Upper lobe of right lung (tissue), 1 donor: Measurements from ENCODE around the gene GCG. TPM values are rescaled to one million over a fixed set of nuclear protein-coding genes. Genes with fewer than 3 reads are reported as not detected.

Source experiments
- ATAC-seq: fragments of 200-7000 bp; cut with Tn5 transposase; one replicate; pipeline ENCODE4 v1.9.1; 2020; ENCODE audit warnings: mild to moderate bottlenecking, moderate library complexity
- DNase-seq: peaks from one replicate; pipeline ENCODE4 v3.0.0-alpha.2; 2020
- H3K27ac ChIP-seq: fragments of 200-600 bp; one replicate; pipeline ENCODE4 v1.8.0; 2022
- H3K27me3 ChIP-seq: fragments of 200-600 bp; one replicate; pipeline ENCODE4 v1.8.0; 2022; ENCODE audit warnings: mild to moderate bottlenecking
- H3K36me3 ChIP-seq: fragments of 200-600 bp; one replicate; pipeline ENCODE4 v1.8.0; 2022
- H3K4me1 ChIP-seq: fragments of 200-600 bp; one replicate; pipeline ENCODE4 v1.8.0; 2022
- H3K4me3 ChIP-seq: fragments of 200-600 bp; one replicate; pipeline ENCODE4 v1.8.0; 2022; ENCODE audit warnings: mild to moderate bottlenecking
- H3K9me3 ChIP-seq: fragments of 200-600 bp; one replicate; pipeline ENCODE4 v1.8.0; 2022
- CTCF ChIP-seq: fragments of 200-600 bp; IDR thresholded peaks from one replicate; pipeline ENCODE4 v1.8.0; 2022; ENCODE audit warnings: antibody characterized with exemption
- intact Hi-C: fragments of 100-400 bp; cut with DNase I; formaldehyde crosslinking; loops from one replicate; pipeline ENCODE4 v1.11.0; 2022
- total RNA-seq: library from RNA; stranded (reverse); fragmentation: NEBNext Ultra II Directional; extraction: Animal tissue kit (Norgen Biotek cat#: 25700); gene quantifications from one replicate; pipeline ENCODE4 v1.2.1, GENCODE V29; 2021
- donor health status: DM: no; HTN: yes; CAD: no; lungs with severe emphysema.

GCG gene
- total RNA-seq, 1 donor from 2014 or later, result not detected

GRCh38 chr2:162126111-162126519, 25.9 kb downstream of the GCG start:
- ATAC-seq (peak; percentile 66), DNase-seq (no peak)
- no peaks in the 10 kb centered on the region for H3K27me3 ChIP-seq
- H3K9me3 ChIP-seq, result no peaks in the 10 kb centered on the region
- H3K27ac ChIP-seq, result no peak overlapping the region
- TF ChIP-seq CTCF, result no peak
- H3K36me3 ChIP-seq, result no peaks in the 10 kb centered on the region
- no peak overlapping the region for H3K4me3 ChIP-seq
- intact Hi-C loops, result loop anchor here (10.0 kb wide), 1 partner anchor 121 kb away; no protein-coding TSS in a partner anchor
- H3K4me1 ChIP-seq, result no peaks in the 10 kb centered on the region

- H3K36me3 ChIP-seq, result no peaks in the 10 kb centered on the region
- no peaks in the 10 kb centered on the region for H3K4me1 ChIP-seq
- intact Hi-C loops, result loop anchor here (10.0 kb wide), 1 partner anchor 120 kb away; no protein-coding TSS in a partner anchor
- no peak for DNase-seq
- no peak for TF ChIP-seq CTCF
- H3K4me3 ChIP-seq, result no peak overlapping the region
- H3K27me3 ChIP-seq, result no peaks in the 10 kb centered on the region
- H3K27ac ChIP-seq, result no peak overlapping the region
- H3K9me3 ChIP-seq, result no peaks in the 10 kb centered on the region
- ATAC-seq, result no peak
Measured at GRCh38 chr2:162125138-162125537, 26.9 kb downstream of the GCG start.

GRCh38 chr2:162123806-162124758, 28.0 kb downstream of the GCG start:
- ATAC-seq (peak; percentile 73), DNase-seq (no peak)
- H3K27ac ChIP-seq, result no peak overlapping the region
- TF ChIP-seq CTCF, result peak; percentile 89
- no peaks in the 10 kb centered on the region for H3K36me3 ChIP-seq
- H3K27me3 ChIP-seq, result no peaks in the 10 kb centered on the region
- H3K4me3 ChIP-seq, result no peak overlapping the region
- no peaks in the 10 kb centered on the region for H3K9me3 ChIP-seq
- intact Hi-C loops, result loop anchor here (10.0 kb wide), 1 partner anchor 119 kb away; no protein-coding TSS in a partner anchor
- H3K4me1 ChIP-seq, result peaks cover 2% of the 10 kb centered on the region

GRCh38 chr2:162118166-162119031, 33.6 kb downstream of the GCG start:
- H3K4me1 ChIP-seq, result peaks cover 23% of the 10 kb centered on the region
- DNase-seq, result no peak
- peak overlapping the region; percentile 79 for H3K27ac ChIP-seq
- no peak overlapping the region for H3K4me3 ChIP-seq
- no peaks in the 10 kb centered on the region for H3K9me3 ChIP-seq
- no peak for TF ChIP-seq CTCF
- H3K36me3 ChIP-seq, result no peaks in the 10 kb centered on the region
- intact Hi-C loops, result no loop called here
- peak; percentile 88 for ATAC-seq
- no peaks in the 10 kb centered on the region for H3K27me3 ChIP-seq

- no peak for DNase-seq
- Histone ChIP-seq H3K36me3 (no peaks in the 10 kb centered on the region), H3K4me1 (peaks cover 32% of the 10 kb centered on the region), H3K27ac (no peak overlapping the region), H3K27me3 (no peaks in the 10 kb centered on the region), H3K4me3 (no peak overlapping the region), H3K9me3 (no peaks in the 10 kb centered on the region)
- ATAC-seq, result no peak
- no peak for TF ChIP-seq CTCF
- intact Hi-C loops, result no loop called here
Measured at GRCh38 chr2:162116352-162116751, 35.7 kb downstream of the GCG start.
